K562 (cell line): ENCODE measurements around the gene DAB1.

Source experiments
- NCOA4 ChIP-seq: fragments of 450-650 bp; IDR thresholded peaks from 2 replicates; pipeline ENCODE4 v1.6.1; 2018; ENCODE audit warnings: mild to moderate bottlenecking; ENCODE audit not compliant: partially characterized antibody
- PML ChIP-seq: IDR thresholded peaks from 2 replicates; pipeline ENCODE4 v1.6.1; 2012; ENCODE audit warnings: low read length, inconsistent platforms
- POLR2AphosphoS5 ChIP-seq: IDR thresholded peaks from 2 replicates; pipeline ENCODE4 v1.6.1; 2011; ENCODE audit warnings: mild to moderate bottlenecking, low read depth, low read length, moderate library complexity; ENCODE audit not compliant: control insufficient read depth, insufficient read depth
- TRIM28 ChIP-seq: fragments of 450-650 bp; IDR thresholded peaks from 2 replicates; pipeline ENCODE4 v1.6.1; 2017
- ZNF140 ChIP-seq: fragments of 250-450 bp; sonication (Bioruptor Pico); IDR thresholded peaks from 2 replicates; pipeline ENCODE4 v1.8.0; 2021; ENCODE audit warnings: moderate library complexity, mild to moderate bottlenecking, inconsistent platforms
- ZSCAN32 ChIP-seq: fragments of 450-650 bp; formaldehyde crosslinking; IDR thresholded peaks from 2 replicates; pipeline ENCODE4 v1.4.0; 2020; ENCODE audit warnings: mild to moderate bottlenecking, moderate library complexity

GRCh38 chr1:57464756-57465155 is 40.9 kb upstream of the DAB1 start:
- no peak for TF ChIP-seq PML
- no peak for TF ChIP-seq POLR2AphosphoS5
- TF ChIP-seq TRIM28 = no peak
- TF ChIP-seq ZSCAN32 (CRISPR knock-in tag) = no peak
- no peak for TF ChIP-seq ZNF140
- no peak for TF ChIP-seq NCOA4
